HG03520 (cell line): ENCODE measurements around the gene CACNA2D2.

Experiments
- ATAC-seq: cut with Tn5 transposase; IDR thresholded peaks from one replicate; pipeline ENCODE4 v1.9.1; 2021; ENCODE audit warnings: mild to moderate bottlenecking, moderate library complexity; ENCODE audit not compliant: unreplicated experiment

Gene CACNA2D2

DNA sequence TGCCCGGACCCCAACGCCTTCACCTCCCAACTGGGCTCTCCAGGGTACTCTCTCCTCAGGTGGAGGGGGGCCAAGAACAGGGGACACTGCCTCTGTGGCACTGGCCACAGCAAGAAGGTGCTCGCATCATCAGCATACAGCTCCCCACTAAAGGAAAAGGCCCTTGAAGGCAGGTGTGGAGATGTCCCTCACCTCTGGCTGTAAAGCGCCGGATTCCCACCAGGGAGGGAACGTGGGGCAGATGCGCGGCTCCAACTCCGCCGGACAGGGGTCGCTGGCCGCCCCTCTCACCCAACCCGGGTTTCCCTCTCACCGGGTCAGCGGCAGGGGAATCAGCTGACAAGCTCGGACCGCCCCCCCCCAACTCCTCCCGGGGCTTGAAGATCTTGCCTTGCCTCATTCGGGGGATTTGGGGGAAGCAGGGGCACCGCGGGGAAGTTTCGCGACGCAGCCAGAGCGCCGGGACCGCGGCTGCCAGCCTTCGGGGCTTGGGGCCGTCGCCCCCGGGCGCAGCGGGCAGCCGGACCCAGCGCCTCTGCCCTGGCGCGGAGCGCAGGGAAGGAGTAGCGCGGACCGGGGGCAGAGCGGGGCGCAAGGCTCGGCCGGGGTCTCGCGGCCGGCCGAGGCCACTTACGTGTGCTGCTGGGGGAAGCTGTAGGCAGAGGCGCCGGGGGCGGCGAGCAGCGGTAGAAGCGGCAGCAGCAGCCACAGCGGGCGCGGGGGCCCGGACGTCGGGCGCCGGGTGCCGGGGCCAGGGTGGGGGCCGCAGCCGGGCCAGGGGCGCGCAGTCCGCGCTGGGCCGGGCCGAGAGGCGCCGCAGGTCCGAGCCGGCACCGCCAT is 630 bp downstream of the CACNA2D2 start:
- no peak for ATAC-seq

DNA sequence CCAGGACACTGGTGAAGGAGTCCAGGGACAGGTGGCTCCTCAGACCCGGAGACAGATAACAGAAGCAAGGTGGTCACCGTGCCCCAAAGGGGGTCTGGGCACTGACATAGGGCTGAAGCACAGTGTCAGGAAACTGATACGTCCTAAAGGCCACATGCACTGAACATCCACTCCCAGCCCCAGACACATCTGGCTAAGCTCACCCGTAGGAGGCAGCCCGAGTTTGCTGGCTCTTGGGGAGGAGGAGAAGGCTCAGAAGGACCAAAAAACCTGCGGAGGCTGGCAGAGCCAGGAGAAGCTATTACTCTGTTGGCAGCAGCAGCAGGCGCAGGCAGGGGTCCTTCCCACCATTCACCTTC is 1.2 kb downstream of the CACNA2D2 start:
- no peak for ATAC-seq

DNA sequence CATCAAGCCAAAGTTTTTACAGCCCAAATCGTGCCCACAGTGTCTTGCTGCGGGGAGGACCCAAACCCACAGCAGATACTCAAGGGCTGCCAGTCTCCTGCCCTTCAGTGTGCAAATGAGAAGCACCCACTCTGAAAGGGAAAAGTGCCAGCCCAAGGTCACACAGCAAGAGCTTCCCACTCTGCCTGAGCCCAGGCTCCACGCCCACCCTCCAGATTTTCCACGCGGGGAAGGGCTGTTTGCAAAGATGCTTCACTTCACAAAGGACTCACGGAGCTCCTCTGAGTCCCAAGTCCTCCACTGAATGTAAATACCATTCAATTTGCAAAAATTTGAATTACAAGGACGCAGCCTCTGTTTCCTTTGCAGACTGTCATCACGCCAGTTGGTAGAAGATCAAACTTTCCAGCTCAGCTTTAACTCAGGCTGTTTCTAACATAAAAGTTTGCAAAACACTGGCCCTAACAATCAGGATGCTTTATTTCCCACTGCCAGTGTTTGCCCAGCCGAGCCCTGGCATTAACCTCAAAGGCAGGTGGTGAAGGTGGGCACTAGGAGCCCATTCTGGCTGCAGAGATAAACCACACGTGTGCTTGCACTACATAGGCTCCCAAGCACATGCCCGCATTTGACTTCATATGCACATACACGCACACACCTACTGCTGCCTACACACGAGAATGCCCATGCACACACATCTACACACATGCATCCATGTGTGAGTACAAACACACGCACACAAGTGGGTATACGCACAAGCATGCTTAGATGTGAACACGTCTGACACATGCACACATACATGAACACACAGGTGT is 7.6 kb downstream of the CACNA2D2 start:
- no peak for ATAC-seq

DNA sequence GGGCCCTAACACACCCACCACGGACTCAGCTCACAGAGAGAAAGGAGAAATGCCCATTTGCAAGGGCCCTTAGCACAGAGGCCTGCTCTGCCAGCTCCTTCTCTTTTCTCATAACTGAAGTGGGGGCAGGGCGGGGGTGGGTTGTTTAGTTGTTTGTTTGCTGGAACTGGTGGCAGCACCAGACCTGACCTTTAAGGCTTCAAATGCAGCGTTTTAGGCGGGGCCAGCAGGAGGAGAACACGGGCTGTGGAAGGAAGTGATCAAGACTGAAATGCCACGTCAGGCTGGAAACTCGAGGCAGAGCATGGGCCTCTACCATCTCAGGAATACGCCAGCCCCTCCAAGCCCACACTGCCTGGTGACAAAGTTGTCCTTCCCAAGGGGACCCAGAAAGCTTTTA is 9.3 kb downstream of the CACNA2D2 start:
- no peak for ATAC-seq

DNA sequence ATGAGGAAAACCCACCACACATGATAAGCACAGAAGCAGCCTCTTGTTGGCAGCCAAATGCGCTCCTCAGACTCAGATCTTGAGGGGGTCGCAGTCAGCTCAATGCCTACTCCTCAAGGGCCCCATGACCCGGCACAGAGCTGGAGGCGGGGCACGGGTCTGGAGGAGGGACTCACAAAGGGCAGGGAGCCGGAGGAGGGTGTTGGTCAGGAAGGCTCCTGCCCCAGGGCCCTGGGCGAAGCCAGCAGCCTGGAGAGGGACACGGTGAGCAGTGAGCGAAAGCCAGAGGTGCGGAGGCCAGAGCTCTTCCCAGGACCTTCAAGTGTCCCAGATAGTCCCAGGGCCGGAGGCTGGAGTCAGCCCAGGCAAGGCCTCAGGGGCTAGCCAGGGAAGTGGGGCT is 9.8 kb downstream of the CACNA2D2 start:
- no peak for ATAC-seq

DNA sequence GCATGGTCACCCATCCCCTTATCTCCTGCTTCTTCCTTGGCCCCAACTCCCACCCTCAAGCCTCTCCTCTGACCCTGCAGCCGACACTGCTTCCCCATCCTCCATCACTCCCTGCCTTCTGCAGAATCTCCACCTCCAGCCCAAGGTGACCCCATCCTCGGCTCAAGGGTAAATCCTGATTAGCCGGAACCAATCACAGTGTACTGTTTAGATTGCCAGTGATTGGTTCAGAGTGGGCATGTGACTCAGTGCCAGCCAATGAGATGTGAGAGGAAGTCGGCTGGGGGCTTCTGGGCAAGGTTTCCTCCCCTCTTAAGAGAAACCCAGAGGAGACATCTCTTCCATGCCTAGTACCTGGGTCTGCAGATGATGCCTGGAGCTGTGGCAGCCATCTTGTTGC is 10.3 kb downstream of the CACNA2D2 start:
- ATAC-seq = no peak

DNA sequence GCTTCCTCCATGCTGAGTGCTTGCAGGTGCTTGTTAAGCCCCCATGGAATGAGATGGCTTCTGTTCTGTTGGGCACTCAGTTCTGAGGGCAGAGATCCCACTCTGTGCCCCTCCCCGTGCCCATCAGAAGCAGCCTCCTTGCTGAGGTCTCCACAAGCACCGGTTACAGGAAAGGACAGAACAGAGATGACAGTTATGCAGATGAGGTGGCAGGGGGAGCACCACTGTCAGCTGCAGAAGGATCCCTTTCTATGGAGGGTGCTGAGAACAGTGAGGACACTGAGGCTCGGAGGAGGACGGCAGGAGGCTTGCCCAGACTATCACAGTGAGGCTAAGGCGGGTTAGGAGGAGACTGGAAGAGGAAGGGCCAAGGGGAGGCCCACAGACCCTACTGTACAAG is 12.4 kb downstream of the CACNA2D2 start:
- no peak for ATAC-seq

DNA sequence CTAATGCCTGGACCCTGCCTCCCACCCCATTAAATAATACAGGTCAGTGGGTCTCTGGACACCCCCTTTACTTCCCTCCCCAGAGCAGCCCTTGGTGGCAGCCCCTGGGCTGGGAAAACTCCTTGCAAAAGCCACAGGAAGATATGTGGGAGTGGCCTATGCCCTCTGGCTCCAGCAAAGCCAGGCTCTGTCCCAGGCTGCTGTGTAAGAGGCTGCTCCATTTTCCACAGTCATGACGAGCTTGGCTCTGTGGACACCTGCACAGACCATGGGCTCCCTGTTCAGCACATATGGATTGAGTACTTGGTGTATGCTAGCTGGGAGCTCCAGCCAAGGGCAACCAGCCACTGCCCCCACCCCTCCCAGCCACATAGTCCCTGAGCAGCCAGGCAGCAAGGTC is 13.0 kb downstream of the CACNA2D2 start:
- no peak for ATAC-seq

DNA sequence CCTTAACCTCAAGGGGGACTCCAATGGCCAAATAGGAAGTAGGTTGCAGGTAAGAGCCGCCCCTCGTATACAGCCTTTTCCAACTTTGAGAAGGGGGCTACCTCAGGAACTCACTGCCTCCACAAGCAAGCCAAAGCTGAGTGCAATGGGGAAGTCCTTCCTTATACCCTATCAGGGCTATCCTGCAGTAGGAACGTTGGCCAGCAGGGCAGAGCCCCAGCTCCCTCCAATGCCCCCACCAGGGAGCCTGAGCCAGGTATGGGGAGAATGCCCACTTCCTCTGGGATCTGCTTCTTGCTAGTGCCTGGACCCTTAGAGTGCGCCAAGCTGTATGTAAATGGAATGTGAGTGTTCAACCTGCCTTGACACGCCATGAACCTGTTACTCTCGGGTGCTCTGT is 16.3 kb downstream of the CACNA2D2 start:
- ATAC-seq = no peak

DNA sequence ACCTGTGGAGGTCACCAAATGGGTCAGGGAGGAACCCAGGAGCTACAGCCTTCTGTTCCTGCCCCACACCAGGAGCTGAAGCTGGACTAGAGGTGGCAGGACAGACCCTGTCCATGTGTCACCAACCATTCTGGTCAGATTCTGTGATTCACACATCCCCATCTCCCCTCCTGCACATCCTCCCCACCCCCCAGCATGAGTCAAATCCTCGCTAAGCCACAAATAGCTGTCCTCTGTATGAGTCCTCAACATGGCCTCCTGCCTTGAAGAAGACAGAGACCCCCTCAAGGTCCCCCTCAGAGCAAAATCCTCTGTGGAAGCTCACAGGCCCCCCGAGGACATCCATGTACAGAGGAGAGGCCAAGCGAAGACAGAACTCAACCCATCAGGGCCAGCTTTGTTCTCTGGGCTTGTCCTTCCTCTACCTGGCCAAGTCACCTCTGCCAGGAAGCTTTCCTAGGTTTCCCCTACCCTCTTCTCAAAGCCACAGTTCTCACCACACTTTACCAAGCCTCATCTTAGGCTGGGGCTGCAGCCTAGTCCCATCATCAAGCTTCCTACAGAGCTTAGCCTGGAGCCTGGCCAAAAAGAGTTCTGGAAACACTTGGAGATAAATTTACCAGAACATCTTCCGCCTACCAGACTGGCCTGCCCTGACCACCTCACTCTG is 17.1 kb downstream of the CACNA2D2 start:
- no peak for ATAC-seq

DNA sequence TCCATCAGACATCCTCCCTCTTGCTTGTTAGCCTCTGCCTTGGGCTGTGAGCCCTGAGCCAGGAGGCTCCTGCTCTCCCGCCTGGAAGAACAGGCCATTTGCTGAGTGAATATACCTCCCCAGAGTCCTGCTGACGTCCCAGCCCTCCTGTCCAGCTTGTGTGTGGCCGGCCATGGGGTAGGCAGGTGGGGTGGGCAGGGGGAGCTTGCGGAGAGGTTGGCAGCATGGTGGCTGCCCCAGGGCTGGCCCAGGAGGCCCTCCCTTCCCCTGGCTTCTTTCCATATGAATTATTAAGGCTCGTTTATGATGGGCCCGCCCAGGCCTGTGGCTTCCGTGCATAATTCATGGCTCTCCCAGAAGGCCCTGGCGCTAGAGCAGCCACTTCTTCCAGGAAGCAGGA is 18.7 kb downstream of the CACNA2D2 start:
- ATAC-seq = no peak

DNA sequence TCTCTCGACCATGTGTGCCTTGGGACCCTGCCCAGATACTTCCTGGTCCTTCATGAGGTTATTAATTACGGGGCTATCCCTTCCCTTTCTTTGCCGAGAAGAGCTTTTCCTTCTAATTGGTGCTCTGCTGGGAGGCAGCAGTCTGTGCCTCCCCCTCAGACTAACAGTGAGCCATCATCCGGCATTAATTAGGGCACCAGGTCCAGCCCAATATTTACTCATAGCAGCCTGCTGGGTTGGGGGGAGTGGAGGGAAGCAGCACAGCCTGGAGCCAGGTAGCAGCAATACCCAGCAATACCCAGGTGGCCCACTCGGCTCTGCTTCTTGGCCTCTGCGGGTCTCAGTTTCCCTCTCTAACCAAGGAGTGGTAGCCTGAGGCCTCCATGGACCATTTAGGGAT is 20.1 kb downstream of the CACNA2D2 start:
- ATAC-seq = no peak

DNA sequence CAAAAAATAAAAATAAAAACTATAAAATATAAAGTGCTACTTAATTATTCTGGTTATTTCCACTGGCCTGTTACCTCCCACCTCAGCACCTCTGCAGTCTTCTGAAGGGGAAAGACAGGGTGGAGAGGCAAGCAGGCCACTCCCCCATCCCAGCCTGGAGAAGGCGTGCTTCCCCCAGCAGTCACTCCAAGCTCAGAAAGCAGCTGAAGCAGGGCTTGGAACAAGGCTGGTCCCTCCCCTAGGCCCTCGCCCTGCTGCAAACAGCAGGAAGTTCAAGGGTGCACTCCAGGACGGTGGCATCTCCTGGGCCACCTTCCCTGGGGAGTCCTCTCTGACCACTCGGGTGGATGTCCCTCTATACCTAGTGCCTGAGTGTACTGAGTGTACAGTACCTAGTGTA is 21.4 kb downstream of the CACNA2D2 start:
- no peak for ATAC-seq

DNA sequence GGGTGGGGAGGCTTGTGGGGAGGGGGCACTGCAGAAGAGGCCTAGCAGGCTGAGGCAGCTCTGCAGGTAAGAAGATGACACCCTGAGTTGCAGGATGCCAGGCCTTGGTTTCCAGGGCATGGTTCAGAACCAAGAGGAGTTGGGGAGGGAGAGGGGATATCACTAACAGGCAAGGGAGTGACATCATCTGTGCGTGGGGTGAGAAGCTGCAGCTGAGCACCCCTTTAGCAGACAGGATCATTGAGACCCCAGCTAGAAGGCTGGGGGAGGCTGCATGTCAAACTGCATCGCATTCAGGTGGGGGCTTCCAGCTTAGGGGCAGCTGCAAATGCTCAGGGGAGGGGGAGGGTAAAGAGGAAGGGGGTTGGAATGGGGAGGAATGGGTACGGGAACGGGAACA is 23.0 kb downstream of the CACNA2D2 start:
- ATAC-seq = no peak

DNA sequence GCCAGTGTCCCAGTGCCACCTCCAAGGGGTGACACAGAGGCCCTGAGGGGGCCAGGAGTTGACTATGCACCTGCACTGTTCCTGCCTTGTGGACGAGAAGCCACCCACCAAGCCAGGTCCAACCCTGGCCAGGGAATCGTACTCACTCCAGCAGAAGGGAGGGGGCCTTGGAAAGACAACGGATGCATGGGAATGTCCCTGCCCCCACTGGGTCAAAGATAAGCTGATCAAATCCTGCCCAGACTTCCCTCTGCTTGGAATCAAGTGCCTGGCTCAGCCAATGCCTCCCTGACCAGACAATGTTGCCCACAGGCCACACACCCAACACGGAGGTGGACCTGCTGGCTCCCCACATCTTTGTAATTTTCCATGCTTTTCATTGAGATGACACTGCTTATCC is 23.9 kb downstream of the CACNA2D2 start:
- ATAC-seq = no peak

DNA sequence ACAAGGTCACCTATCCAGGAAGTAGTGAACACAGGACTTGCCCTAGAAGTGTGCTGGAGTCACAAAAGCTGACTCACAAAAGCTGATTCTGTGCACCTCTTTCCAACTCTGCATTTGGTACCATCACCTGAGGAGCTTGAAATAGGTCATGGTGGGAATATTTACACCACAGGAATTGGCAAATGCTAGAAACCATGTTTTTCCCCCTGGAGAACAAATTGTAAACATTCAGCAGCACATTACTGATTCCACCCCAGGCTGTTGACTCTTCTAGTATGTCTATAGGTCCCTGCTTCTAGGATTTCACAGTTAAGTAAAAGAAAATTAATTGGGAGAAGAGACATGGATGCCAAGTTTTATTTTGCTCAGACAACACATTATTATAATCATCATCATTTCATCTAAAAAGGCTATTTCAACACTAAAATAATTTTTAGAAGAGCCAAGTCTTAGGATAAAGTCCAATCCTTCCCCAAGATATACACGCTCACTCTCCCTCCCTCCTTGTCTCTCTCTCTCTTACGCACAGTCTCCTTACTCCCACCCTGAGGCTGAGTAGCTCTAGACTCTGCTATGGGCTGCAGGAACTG is 24.7 kb downstream of the CACNA2D2 start:
- no peak for ATAC-seq

DNA sequence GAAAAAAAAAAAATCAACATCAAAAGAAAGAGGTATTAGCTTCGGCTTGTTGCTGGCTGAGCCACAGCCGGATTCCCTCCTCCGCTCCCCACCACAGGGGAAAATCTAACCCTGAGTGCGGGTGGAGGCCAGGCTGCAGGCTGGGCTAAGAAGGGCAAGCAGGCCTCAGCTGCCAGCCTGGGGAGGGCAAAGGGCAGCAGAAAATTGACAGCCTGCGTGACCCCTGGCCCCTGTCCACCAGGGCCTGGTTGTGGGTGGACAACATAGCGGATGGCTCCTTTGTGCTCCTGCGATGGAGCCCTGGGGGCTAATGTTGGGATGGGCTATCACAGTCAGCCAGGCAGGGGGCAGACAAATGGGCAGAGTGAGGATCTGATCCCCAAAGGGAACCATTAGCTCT is 25.4 kb downstream of the CACNA2D2 start:
- ATAC-seq = no peak

DNA sequence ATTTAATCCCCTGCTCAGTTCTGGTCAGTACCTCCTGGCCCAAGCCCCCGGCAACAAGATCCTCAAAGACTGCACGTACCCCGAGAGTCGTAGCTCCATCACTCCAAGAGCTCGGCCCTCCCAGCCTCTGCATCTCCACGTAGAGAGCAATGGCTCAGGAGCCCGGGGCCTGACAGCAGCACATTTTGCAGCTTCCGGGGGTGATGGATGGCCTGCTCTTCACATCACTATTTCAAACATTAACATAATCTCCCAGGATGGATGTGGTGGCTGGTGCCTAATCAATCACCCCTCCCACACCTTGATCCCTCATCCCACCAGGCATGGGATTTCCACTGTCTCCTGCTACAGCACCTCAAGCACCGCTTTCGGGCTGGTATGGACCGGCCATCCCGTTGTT is 28.1 kb downstream of the CACNA2D2 start:
- ATAC-seq = no peak

DNA sequence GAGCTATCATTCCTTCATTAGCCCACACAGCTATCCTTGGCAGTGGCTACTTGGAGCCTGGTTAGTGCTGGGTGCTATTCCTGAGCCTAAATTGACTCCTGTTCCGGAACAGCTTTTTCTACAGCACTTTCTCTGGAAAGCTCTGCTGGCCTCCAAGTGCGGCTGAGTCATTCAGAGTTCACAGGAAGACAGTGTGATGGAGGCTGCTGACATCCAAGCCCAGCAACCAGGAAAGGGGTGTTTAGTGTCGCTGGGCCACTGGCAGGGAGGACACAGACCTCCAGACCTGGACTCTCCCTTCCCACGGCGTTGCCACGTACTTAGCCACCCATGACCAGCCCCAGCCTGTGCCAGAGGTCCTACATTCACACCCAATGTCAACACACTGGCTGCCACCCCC is 28.7 kb downstream of the CACNA2D2 start:
- no peak for ATAC-seq

DNA sequence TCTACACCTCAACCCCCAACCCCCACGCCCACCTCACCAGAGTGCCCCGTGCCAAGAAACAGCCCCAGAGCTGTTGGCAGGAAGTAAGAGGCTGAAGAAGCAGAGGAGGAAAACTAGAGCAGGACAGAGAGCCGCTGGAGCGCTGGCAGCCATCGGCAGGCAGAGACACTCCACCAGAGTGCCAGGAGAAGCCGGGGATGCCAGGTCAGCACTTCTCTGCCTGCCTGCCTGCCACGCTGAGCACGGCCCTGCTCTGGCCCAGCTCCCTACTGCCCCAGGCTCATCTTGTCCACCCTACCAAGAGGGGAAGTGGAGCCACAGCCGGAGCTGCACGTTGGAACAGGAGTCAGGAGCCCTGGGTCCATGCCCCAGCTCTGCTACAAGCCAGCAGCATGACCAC is 29.7 kb downstream of the CACNA2D2 start:
- ATAC-seq = no peak

DNA sequence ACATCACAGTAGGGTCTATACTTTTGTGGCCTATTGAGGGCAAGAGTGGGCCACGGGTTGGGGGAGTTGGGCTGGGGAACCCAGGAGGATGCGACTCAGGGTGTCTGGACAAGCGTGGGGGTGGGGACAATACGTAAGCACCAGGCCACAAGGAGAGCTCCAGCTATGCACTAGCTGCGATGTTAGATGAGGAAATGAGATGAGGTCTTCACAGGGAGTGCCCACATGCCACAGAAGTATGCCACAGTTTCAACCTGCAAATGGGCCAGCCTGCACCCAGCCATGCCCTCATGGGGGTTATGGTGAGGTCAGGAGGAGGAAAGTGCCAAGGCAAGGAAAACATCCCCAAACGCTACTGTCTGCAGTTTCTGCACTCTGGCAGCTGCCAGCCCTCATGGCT is 30.5 kb downstream of the CACNA2D2 start:
- no peak for ATAC-seq

DNA sequence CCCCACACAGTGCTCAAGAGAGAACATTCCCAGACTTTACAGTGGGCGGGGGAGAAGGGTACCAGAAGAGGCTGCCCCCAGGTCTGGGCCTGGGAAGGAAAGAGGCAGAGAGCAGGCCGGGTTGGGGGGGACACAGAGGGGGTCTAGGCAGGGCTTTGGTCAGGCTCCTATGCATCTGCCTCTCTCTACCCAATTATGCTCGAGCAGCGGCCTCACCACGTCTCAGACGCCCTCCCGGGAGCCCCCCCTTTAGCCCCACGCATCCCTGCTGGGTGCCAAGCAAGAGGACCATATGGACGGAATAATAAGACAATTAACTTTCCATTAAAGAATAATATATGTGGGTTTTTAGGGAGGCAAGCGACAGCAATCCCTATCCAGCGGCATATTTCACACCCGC is 32.8 kb downstream of the CACNA2D2 start:
- no peak for ATAC-seq
